Measurements from ENCODE around the gene FAM47A. TPM values are rescaled to one million over a fixed set of nuclear protein-coding genes. Genes with fewer than 3 reads are reported as not detected.

Gene FAM47A
- not detected for total RNA-seq

GRCh38 chrX:34132028-34132427 is at the start of gene FAM47A:
TSS of gene FAM47A (minus strand) at chrX:34132314. CDS start at chrX:34132278, 36 bp downstream.
- intact Hi-C loops (cut with DNase I) = no loop called here
- Histone ChIP-seq H3K9me3 (no peaks in the 10 kb centered on the region), H3K36me3 (replicated peaks in 1 of 2; ENCODE audit: insufficient read depth in 1 of 2, low read depth in 2 of 2) (no peaks in the 10 kb centered on the region), H3K4me1 (no peaks in the 10 kb centered on the region), H3K27ac (no peak within 1 kb of the TSS), H3K4me3 (no peak within 1 kb of the TSS), H3K27me3 (no peaks in the 10 kb centered on the region)
- WGBS, 2 donors = 79 to 89% methylated on average over 8 to 17 of the region's 25 CpGs
- no peak for TF ChIP-seq CTCF (IDR thresholded peaks at IDR 0.05)
- no peak for TF ChIP-seq POLR2A (IDR thresholded peaks at IDR 0.05)
- DNase-seq (peak in 1 of 4 donors; percentile 2), ATAC-seq (no peak)

GRCh38 chrX:34147345-34147744 is 15.2 kb upstream of the FAM47A start:
- Histone ChIP-seq H3K4me1 (no peaks in the 10 kb centered on the region), H3K4me3 (no peak overlapping the region), H3K36me3 (replicated peaks in 1 of 2; ENCODE audit: insufficient read depth in 1 of 2, low read depth in 2 of 2) (no peaks in the 10 kb centered on the region), H3K9me3 (no peaks in the 10 kb centered on the region), H3K27me3 (no peaks in the 10 kb centered on the region), H3K27ac (no peak overlapping the region)
- no peak for TF ChIP-seq CTCF (IDR thresholded peaks at IDR 0.05)
- TF ChIP-seq POLR2A (IDR thresholded peaks at IDR 0.05) = no peak
- intact Hi-C loops (cut with DNase I) = no loop called here
- ATAC-seq (no peak), DNase-seq (no peak)
- 62 to 78% methylated on average over 5 to 6 of the region's 9 CpGs for WGBS, 2 donors

- WGBS, 2 donors = 91 to 100% methylated on average over 1 to 6 of the region's 30 CpGs
- no peak for ATAC-seq
- Histone ChIP-seq H3K36me3 (replicated peaks in 1 of 2; ENCODE audit: insufficient read depth in 1 of 2, low read depth in 2 of 2) (no peaks in the 10 kb centered on the region), H3K27ac (no peak overlapping the region), H3K9me3 (no peaks in the 10 kb centered on the region), H3K4me1 (no peaks in the 10 kb centered on the region), H3K27me3 (no peaks in the 10 kb centered on the region), H3K4me3 (no peak overlapping the region)
- no peak for TF ChIP-seq CTCF (IDR thresholded peaks at IDR 0.05)
- no peak for TF ChIP-seq POLR2A (IDR thresholded peaks at IDR 0.05)
- DNase-seq = no peak
- intact Hi-C loops (cut with DNase I) = no loop called here
Measured at GRCh38 chrX:34146906-34147305, 14.8 kb upstream of the FAM47A start.

- ATAC-seq = no peak
- intact Hi-C loops (cut with DNase I) = no loop called here
- Histone ChIP-seq H3K27me3 (no peaks in the 10 kb centered on the region), H3K4me1 (no peaks in the 10 kb centered on the region), H3K4me3 (no peak overlapping the region), H3K36me3 (replicated peaks in 1 of 2; ENCODE audit: insufficient read depth in 1 of 2, low read depth in 2 of 2) (no peaks in the 10 kb centered on the region), H3K27ac (no peak overlapping the region), H3K9me3 (no peaks in the 10 kb centered on the region)
- no peak for DNase-seq
- WGBS, 2 donors = 59 to 76% methylated on average over 2 of the region's 2 CpGs
- TF ChIP-seq POLR2A (IDR thresholded peaks at IDR 0.05) = no peak
- no peak for TF ChIP-seq CTCF (IDR thresholded peaks at IDR 0.05)
Measured at GRCh38 chrX:34144246-34144645, 12.1 kb upstream of the FAM47A start.

GRCh38 chrX:34140816-34141215 is 8.7 kb upstream of the FAM47A start:
- no peaks in the 10 kb centered on the region for H3K36me3 ChIP-seq (replicated peaks in 1 of 2; ENCODE audit: insufficient read depth in 1 of 2, low read depth in 2 of 2)
- H3K4me1 ChIP-seq = no peaks in the 10 kb centered on the region
- intact Hi-C loops (cut with DNase I) = no loop called here
- ATAC-seq = no peak
- H3K4me3 ChIP-seq = no peak overlapping the region
- 9 to 32% methylated on average over 1 of the region's 1 CpG for WGBS, 2 donors
- H3K9me3 ChIP-seq = no peaks in the 10 kb centered on the region
- no peaks in the 10 kb centered on the region for H3K27me3 ChIP-seq
- no peak for TF ChIP-seq POLR2A (IDR thresholded peaks at IDR 0.05)
- TF ChIP-seq CTCF (IDR thresholded peaks at IDR 0.05) = no peak
- H3K27ac ChIP-seq = no peak overlapping the region
- no peak for DNase-seq

Measured in body of pancreas (tissue), 4 donors.